ENCODE data around the gene BCR. TPM values are rescaled to one million over a fixed set of nuclear protein-coding genes. Genes with fewer than 3 reads are reported as not detected.

The BCR gene
- total and polyA plus RNA-seq, 2 of the 8 experiments (the other 6 are each of a cell fraction or from before 2014, with no cell fraction given), result 66.7 to 130 TPM

DNA sequence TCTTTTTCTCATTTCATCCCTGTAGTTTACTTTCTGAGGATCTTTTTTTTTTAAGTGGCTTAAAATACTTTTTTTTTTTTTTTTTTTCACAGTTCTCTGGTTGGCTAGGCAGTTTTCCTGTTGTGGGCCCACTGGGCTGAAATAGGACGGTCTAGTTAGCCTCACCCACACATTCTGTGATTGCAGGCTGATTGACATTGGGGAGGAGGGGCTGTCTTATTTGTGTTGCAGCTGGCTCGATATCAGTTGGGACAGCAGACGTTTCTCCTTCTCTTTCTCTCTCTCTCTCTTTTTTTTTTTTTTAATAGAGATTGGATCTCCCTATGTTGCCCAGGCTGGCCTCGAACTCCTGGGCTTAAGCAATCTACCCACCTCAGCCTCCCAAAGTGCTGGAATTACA is 6.9 kb downstream of the BCR start:
- Histone ChIP-seq H2BK5ac (ENCODE audit: low read depth, low read length) (no peak overlapping the region), H3K79me1 (ENCODE audit: low read depth, low read length) (peaks cover 23% of the 10 kb centered on the region), H4K20me1 (replicated peaks in 1 of 2; ENCODE audit: control insufficient read depth in 1 of 2, insufficient read depth in 2 of 2, low read length in 2 of 2) (peaks cover 46 to 55% of the 10 kb centered on the region in 2 experiments), H2BK15ac (ENCODE audit: low read length) (no peak overlapping the region), H3K14ac (ENCODE audit: insufficient read length) (no peak overlapping the region), H3K56ac (replicated peaks; ENCODE audit: insufficient read length, low read depth, low read length) (no peak overlapping the region), H4K8ac (ENCODE audit: extremely low read depth, insufficient read depth, low read length) (no peak overlapping the region), H3K27me3 (replicated peaks in 1 of 4; ENCODE audit: control insufficient read depth in 3 of 4, extremely low read depth in 1 of 4, insufficient read depth in 3 of 4, low read length in 3 of 4) (0 out of 7 replicates have a peak, but pooled peaks cover 0 to 1% (median 0%) of the 10 kb centered on the region in 4 experiments), H3K79me2 (ENCODE audit: control insufficient read depth in 1 of 2, insufficient read depth in 2 of 2, low read length in 2 of 2) (peaks cover 56 to 99% of the 10 kb centered on the region in 2 experiments), H2BK20ac (ENCODE audit: low read length) (no peak overlapping the region), H3K9me3 (ENCODE audit: insufficient read depth in 2 of 2, low read depth in 1 of 2, low read length in 1 of 2) (no peaks in the 10 kb centered on the region), H2BK120ac (replicated peaks; ENCODE audit: low read depth, low read length) (no peak overlapping the region), H3K27ac (ENCODE audit: low read depth, low read length) (no peak overlapping the region), H3K18ac (ENCODE audit: extremely low read depth, low read length) (no peak overlapping the region), H3K4me1 (replicated peaks in 1 of 4; ENCODE audit: control insufficient read depth in 3 of 4, insufficient read depth in 4 of 4, low read length in 3 of 4) (peaks cover 13 to 32% (median 17%) of the 10 kb centered on the region in 4 experiments), H3K23ac (ENCODE audit: insufficient read length) (no peak overlapping the region), H4K91ac (replicated peaks; ENCODE audit: insufficient read length, low read length) (no peak overlapping the region), H2AFZ (ENCODE audit: low read length) (no peak overlapping the region), H3K4me3 (ENCODE audit: extremely low read depth in 1 of 4, insufficient read depth in 2 of 4, low read depth in 3 of 4, low read length in 4 of 4) (no peak overlapping the region), H4K5ac (ENCODE audit: insufficient read length, low read depth, low read length) (no peak overlapping the region), H2AK5ac (ENCODE audit: low read depth, low read length) (no peak overlapping the region), H3K4ac (replicated peaks; ENCODE audit: insufficient read length, low read depth, low read length) (no peak overlapping the region), H3K9ac (replicated peaks in 1 of 4; ENCODE audit: extremely low read depth in 1 of 4, low read depth in 3 of 4, low read length in 3 of 4) (no peak overlapping the region), H3K23me2 (ENCODE audit: low read depth, low read length) (peaks cover 10% of the 10 kb centered on the region), H2BK12ac (ENCODE audit: low read depth, low read length) (no peak overlapping the region), H3K36me3 (ENCODE audit: control insufficient read depth in 2 of 4, insufficient read depth in 4 of 4, low read length in 3 of 4) (no peaks in the 10 kb centered on the region), H3K4me2 (ENCODE audit: insufficient read depth in 1 of 2, low read depth in 2 of 2, low read length in 2 of 2) (no peak overlapping the region)
- FAIRE-seq (no peak), DNase-seq (ENCODE audit: low read depth in 1 of 2, low spot score in 2 of 2) (no peak)
- CTCF ChIA-PET (ENCODE audit: partially characterized antibody), result interaction anchor here (0.8 to 24.3 kb wide), 5 partner anchors 10 to 79 kb away, joined by 3 to 358 read pairs (median 5); no protein-coding TSS in a partner anchor
- 94% methylated on average over 3 of the region's 4 CpGs; no CpG with 5 or more reads in 1 of the 2 experiments for WGBS, 2 experiments (ENCODE audit: extremely low coverage in 1 of 2, insufficient coverage in 1 of 2, insufficient read length in 1 of 2, insufficient replicate concordance in 2 of 2, low coverage in 1 of 2, low lambda C conversion rate in 2 of 2, missing lambda C conversion rate in 1 of 2)
- POLR2A ChIA-PET (ENCODE audit: partially characterized antibody), result no interaction called here
- no peak for TF ChIP-seq TAF7 (optimal IDR thresholded peaks at IDR 0.05; ENCODE audit: borderline replicate concordance, low read depth, low read length)
- TF ChIP-seq GTF2F1 (IDR thresholded peaks at IDR 0.05; ENCODE audit: borderline replicate concordance, low read depth, low read length), result no peak
- TF ChIP-seq CREB1 (IDR thresholded peaks at IDR 0.05), result no peak
- no peak for TF ChIP-seq EGR1 (IDR thresholded peaks at IDR 0.05; ENCODE audit: borderline replicate concordance, low read depth, low read length)
- TF ChIP-seq ZNF274 (IDR thresholded peaks at IDR 0.05; ENCODE audit: borderline replicate concordance, extremely low read depth, low read length), result no peak
- TF ChIP-seq BACH1 (IDR thresholded peaks at IDR 0.05; ENCODE audit: low read length), result no peak
- TF ChIP-seq CTCF (IDR thresholded peaks at IDR 0.05; ENCODE audit: control extremely low read depth in 1 of 3, insufficient read depth in 1 of 3, low read depth in 1 of 3, low read length in 3 of 3), result no peak
- TF ChIP-seq KDM5A (IDR thresholded peaks at IDR 0.05; ENCODE audit: low read length), result no peak
- no peak for TF ChIP-seq NANOG (IDR thresholded peaks at IDR 0.05; ENCODE audit: insufficient read depth, low read depth, low read length, poor library complexity, severe bottlenecking)
- no peak for TF ChIP-seq TAF1 (IDR thresholded peaks at IDR 0.05; ENCODE audit: low read depth, low read length)
- no peak for TF ChIP-seq KDM4A (IDR thresholded peaks at IDR 0.05; ENCODE audit: low read depth, low read length, severe bottlenecking)
- no peak for TF ChIP-seq CEBPB (IDR thresholded peaks at IDR 0.05; ENCODE audit: low read depth, low read length)

Data from H1 (cell line).